Endothelial cell of umbilical vein (primary cell): ENCODE data around the gene SLC26A11. TPM values are rescaled to one million over a fixed set of nuclear protein-coding genes. Genes with fewer than 3 reads are reported as not detected.

ENCODE experiments used
- BruUV-seq: library from RNA; stranded (reverse); fragments of 400-500 nt; replicated peaks from 2 replicates; lab custom pipeline; 2021; lab: Mats Ljungman, UMichigan
- CTCF ChIA-PET: fragments of 300-600, 350-600 bp; sonication (Branson Sonifier 250); formaldehyde crosslinking; loops from one replicate; lab custom pipeline; 2021; ENCODE audit warnings: antibody characterized with exemption, inconsistent platforms; lab: Charles Lee
- POLR2A ChIA-PET: fragments of 300-600, 350-600 bp; sonication (Branson Sonifier 250); formaldehyde crosslinking; loops from one replicate; lab custom pipeline; 2021; ENCODE audit warnings: antibody characterized with exemption, inconsistent platforms; lab: Charles Lee
- DNase-seq: peaks from one replicate; pipeline ENCODE4 v3.0.0-alpha.2; 2011; ENCODE audit warnings: low read depth, low spot score
- FAIRE-seq: peaks from 2 replicates; lab custom pipeline; 2011; peaks lifted over from hg19 to GRCh38; lab: Jason Lieb, UNC
- H2AFZ ChIP-seq: 2 replicates; pipeline ENCODE4 v1.6.0; 2012; ENCODE audit warnings: low read depth, low read length, control low read depth, inconsistent platforms
- H3K27ac ChIP-seq: 2 replicates; pipeline ENCODE4 v1.5.1; 2011; ENCODE audit warnings: low read depth, mild to moderate bottlenecking, control low read depth, low read length, moderate library complexity; ENCODE audit not compliant: insufficient read depth
- H3K27me3 ChIP-seq, 2 experiments: 2 replicates each; pipeline versions ENCODE4 v1.6.0 to v1.6.1; 2011; ENCODE audit warnings: low read length in 2 of 2, mixed read lengths in 1 of 2; ENCODE audit not compliant: control insufficient read depth in 2 of 2, insufficient read depth in 2 of 2
- H3K36me3 ChIP-seq, 2 experiments: 2 replicates in 1 of 2; 3 replicates in 1 of 2; pipeline ENCODE4 v1.5.1; 2011; ENCODE audit warnings: low read length in 2 of 2, mild to moderate bottlenecking in 1 of 2, moderate library complexity in 1 of 2; ENCODE audit not compliant: control insufficient read depth in 2 of 2, insufficient read depth in 2 of 2; ENCODE audit errors: extremely low read depth in 1 of 2
- H3K4me1 ChIP-seq: 3 replicates; pipeline ENCODE4 v1.5.1; 2011; ENCODE audit warnings: mild to moderate bottlenecking, low read length; ENCODE audit not compliant: control insufficient read depth, insufficient read depth; ENCODE audit errors: extremely low read depth
- H3K4me2 ChIP-seq: 2 replicates; pipeline ENCODE4 v1.6.1; 2011; ENCODE audit warnings: low read length, control low read depth, mixed read lengths; ENCODE audit not compliant: insufficient read depth
- H3K4me3 ChIP-seq, 3 experiments: fragments of 200-600 bp in 1 of 3; sonication (generic), shearing (Covaris generic) in 1 of 3; replicated peaks in 1 of 3; 2 replicates each; pipeline ENCODE4 v1.5.1; 2011 to 2016; ENCODE audit warnings: control low read depth in 3 of 3, low read length in 3 of 3, mild to moderate bottlenecking in 2 of 3, inconsistent platforms in 1 of 3, low read depth in 1 of 3, moderate library complexity in 1 of 3; ENCODE audit not compliant: insufficient read depth in 1 of 3
- H3K79me2 ChIP-seq: 2 replicates; pipeline ENCODE4 v1.6.0; 2012; ENCODE audit warnings: low read length, inconsistent platforms; ENCODE audit not compliant: control insufficient read depth, insufficient read depth
- H3K9ac ChIP-seq: replicated peaks from 2 replicates; pipeline ENCODE3; 2011; ENCODE audit warnings: low read length, control low read depth; ENCODE audit not compliant: insufficient read depth; ENCODE audit errors: extremely low read depth
- H3K9me1 ChIP-seq: replicated peaks from 3 replicates; pipeline ENCODE4 v1.6.0; 2011; ENCODE audit warnings: mild to moderate bottlenecking, low read length; ENCODE audit not compliant: control insufficient read depth, insufficient read depth; ENCODE audit errors: extremely low read depth
- H3K9me3 ChIP-seq: replicated peaks from 2 replicates; pipeline ENCODE4 v1.5.1; 2012; ENCODE audit warnings: low read length, inconsistent platforms; ENCODE audit not compliant: control insufficient read depth, insufficient read depth
- H4K20me1 ChIP-seq: replicated peaks from 2 replicates; pipeline ENCODE3; 2011; ENCODE audit warnings: mild to moderate bottlenecking, low read length; ENCODE audit not compliant: control insufficient read depth, insufficient read depth; ENCODE audit errors: extremely low read depth
- CTCF ChIP-seq, 2 donors: IDR thresholded peaks; 1 replicate in 1 of 2; 2 replicates in 1 of 2; pipeline ENCODE4 v1.5.1; 2011; ENCODE audit warnings: low read length in 2 of 2, mild to moderate bottlenecking in 2 of 2, moderate library complexity in 2 of 2, control low read depth in 1 of 2, inconsistent platforms in 1 of 2, low read depth in 1 of 2; ENCODE audit not compliant: insufficient read depth in 1 of 2; ENCODE audit errors: extremely low read depth in 1 of 2
- EZH2 ChIP-seq: IDR thresholded peaks from 2 replicates; pipeline ENCODE4 v1.6.1; 2012; ENCODE audit warnings: borderline replicate concordance, low read depth, mild to moderate bottlenecking, moderate library complexity, low read length, inconsistent platforms; ENCODE audit not compliant: severe bottlenecking
- FOS ChIP-seq: IDR thresholded peaks from 2 replicates; pipeline ENCODE4 v1.6.1; 2011; ENCODE audit warnings: mild to moderate bottlenecking, low read length, moderate library complexity, borderline replicate concordance; ENCODE audit not compliant: insufficient read depth
- GATA2 ChIP-seq: IDR thresholded peaks from 2 replicates; pipeline ENCODE4 v1.7.0; 2011; ENCODE audit warnings: low read depth, mild to moderate bottlenecking, moderate library complexity, mixed read lengths, low read length; ENCODE audit not compliant: insufficient read length, insufficient read depth
- JUN ChIP-seq: IDR thresholded peaks from 2 replicates; pipeline ENCODE4 v1.6.1; 2011; ENCODE audit warnings: borderline replicate concordance, low read depth; ENCODE audit not compliant: insufficient read length, insufficient read depth
- MAX ChIP-seq: IDR thresholded peaks from 2 replicates; pipeline ENCODE4 v1.6.1; 2011; ENCODE audit not compliant: insufficient read depth, insufficient read length
- MYC ChIP-seq: IDR thresholded peaks from one replicate; pipeline ENCODE4 v1.6.1; 2011; ENCODE audit warnings: mild to moderate bottlenecking, low read depth, low read length
- POLR2A ChIP-seq: IDR thresholded peaks from 2 replicates; pipeline ENCODE4 v1.6.1; 2012; ENCODE audit warnings: low read depth, mild to moderate bottlenecking, control low read depth, low read length
- POLR2AphosphoS5 ChIP-seq: IDR thresholded peaks from 2 replicates; pipeline ENCODE4 v1.6.1; 2012; ENCODE audit warnings: low read depth, mild to moderate bottlenecking, control low read depth, low read length, moderate library complexity; ENCODE audit not compliant: insufficient read depth
- dilution Hi-C: fragments of 300-500 bp; cut with MboI; formaldehyde crosslinking; loops from one replicate; pipeline ENCODE4 v1.15.0; 2019; ENCODE audit warnings: low sequenced_read_pairs; ENCODE audit not compliant: extremely low pct_ligation_motif_present
- intact Hi-C: fragments of 100-400 bp; cut with micrococcal nuclease; formaldehyde crosslinking; loops from one replicate; pipeline ENCODE4 v1.10.0; 2022
- polyA plus RNA-seq, 4 experiments: library from polyadenylated mRNA; depleted of rRNA in 3 of 4; stranded (reverse) in 3 of 4; unstranded in 1 of 4; fragments of >200 nt; gene quantifications; 2 replicates each; pipeline versions ENCODE4 v1.2.1 to v1.2.3, GENCODE V29; 2011 to 2012; ENCODE audit warnings: missing spikeins in 1 of 4
- total RNA-seq: library from RNA; stranded (reverse); gene quantifications from 2 replicates; pipeline ENCODE4 v1.2.3, GENCODE V29; 2021

Gene SLC26A11
- total and polyA plus RNA-seq, 2 donors (not counting 3 experiments of a cell fraction or from before 2014, with no cell fraction given) = 25.2 to 33.0 TPM

GRCh38 chr17:80224683-80225082 is 4.5 kb downstream of the SLC26A11 start:
- no TSS peak for BruUV-seq
- no peak for DNase-seq
- H3K9me3 ChIP-seq = no peaks in the 10 kb centered on the region
- no peak for FAIRE-seq
- H3K27me3 ChIP-seq = no peaks in the 10 kb centered on the region
- H3K9ac ChIP-seq = no peak overlapping the region
- peaks cover 0 to 6% of the 10 kb centered on the region in 2 experiments for H3K36me3 ChIP-seq
- H4K20me1 ChIP-seq = no peaks in the 10 kb centered on the region
- ChIA-PET POLR2A (no interaction called here), CTCF (interaction anchor here (1.4 kb wide), 1 partner anchor 123 kb away, joined by 4 read pairs; the partner anchor contains the start of gene GAA)
- peaks cover 2% of the 10 kb centered on the region for H3K79me2 ChIP-seq
- no peak for TF ChIP-seq FOS
- no peak for TF ChIP-seq MAX
- no peak for TF ChIP-seq JUN
- no peak for TF ChIP-seq GATA2
- TF ChIP-seq EZH2 = no peak
- no peak for TF ChIP-seq POLR2A
- no peak for TF ChIP-seq MYC
- no peak for TF ChIP-seq POLR2AphosphoS5
- no peak for TF ChIP-seq CTCF (IDR thresholded peaks at IDR 0.05; ENCODE audit: extremely low read depth in 1 of 2, insufficient read depth in 1 of 2, low read depth in 1 of 2, low read length in 2 of 2)
- H3K4me2 ChIP-seq = no peak overlapping the region
- H3K4me1 ChIP-seq = peaks cover 6% of the 10 kb centered on the region
- intact Hi-C loops (no loop called here), dilution Hi-C loops (no loop called here)
- no peak overlapping the region for H3K27ac ChIP-seq
- H3K4me3 ChIP-seq = no peak overlapping the region
- no peak overlapping the region for H2AFZ ChIP-seq
- no peaks in the 10 kb centered on the region for H3K9me1 ChIP-seq
